K562 (cell line): ENCODE measurements around the gene SIDT2. TPM values are rescaled to one million over a fixed set of nuclear protein-coding genes. Genes with fewer than 3 reads are reported as not detected.

ENCODE experiments used
- ATAC-seq: fragments of 200-7000 bp; cut with Tn5 transposase; 3 replicates; pipeline ENCODE4 v1.9.1; 2020; ENCODE audit warnings: moderate library complexity
- BruUV-seq: library from RNA; stranded (reverse); fragments of 400-500 nt; replicated peaks from 2 replicates; lab custom pipeline; 2021; lab: Mats Ljungman, UMichigan
- CTCF ChIA-PET: fragments of 300-600 bp; formaldehyde crosslinking; extraction: SDS; loops from one replicate; lab custom pipeline; 2021; ENCODE audit warnings: low intra/inter-chr PET ratio; lab: Yijun Ruan, JAX
- POLR2A ChIA-PET: fragments of 300-600, 350-650 bp; sonication (Branson Sonifier 250); formaldehyde crosslinking; extraction: SDS; loops from one replicate; lab custom pipeline; 2021; ENCODE audit warnings: antibody characterized with exemption, inconsistent platforms; lab: Yijun Ruan, JAX
- DNase-seq, 4 experiments: peaks; one replicate each; pipeline versions ENCODE4 v3.0.0 to v3.0.0-alpha.2; 2011 to 2018; ENCODE audit warnings: low spot score in 3 of 4, mixed read lengths in 3 of 4; ENCODE audit errors: extremely low read depth in 1 of 4
- FAIRE-seq: peaks from 2 replicates; lab custom pipeline; 2011; peaks lifted over from hg19 to GRCh38; lab: Jason Lieb, UNC
- H2AFZ ChIP-seq: 2 replicates; pipeline ENCODE4 v1.6.0; 2011; ENCODE audit warnings: low read depth, low read length, control low read depth, inconsistent platforms
- H3K27ac ChIP-seq: fragments of 200-600 bp; 3 replicates; pipeline ENCODE4 v1.8.0; 2011; ENCODE audit warnings: low read depth, mild to moderate bottlenecking, control low read depth, inconsistent platforms, low read length, moderate library complexity, mixed read lengths; ENCODE audit errors: extremely low read depth
- H3K27me3 ChIP-seq, 2 experiments: fragments of 300-600 bp in 1 of 2; 2 replicates in 1 of 2; 3 replicates in 1 of 2; pipeline versions ENCODE4 v1.6.0 to v1.8.0; 2011; ENCODE audit warnings: inconsistent platforms in 2 of 2, low read length in 2 of 2, mild to moderate bottlenecking in 1 of 2, mixed read lengths in 1 of 2, moderate library complexity in 1 of 2; ENCODE audit not compliant: control insufficient read depth in 2 of 2, insufficient read depth in 2 of 2
- H3K36me3 ChIP-seq: fragments of 300-600 bp; 3 replicates; pipeline ENCODE4 v1.8.0; 2011; ENCODE audit warnings: mild to moderate bottlenecking, low read length, inconsistent platforms; ENCODE audit not compliant: control insufficient read depth, insufficient read depth
- H3K4me1 ChIP-seq, 2 experiments: fragments of 200-600 bp in 1 of 2; replicated peaks in 1 of 2; 2 replicates in 1 of 2; 3 replicates in 1 of 2; pipeline versions ENCODE4 v1.5.1 to v1.8.0; 2011; ENCODE audit warnings: inconsistent platforms in 2 of 2, low read length in 2 of 2, mild to moderate bottlenecking in 1 of 2, mixed read lengths in 1 of 2, moderate library complexity in 1 of 2; ENCODE audit not compliant: control insufficient read depth in 2 of 2, insufficient read depth in 2 of 2
- H3K4me2 ChIP-seq: 2 replicates; pipeline ENCODE4 v1.6.1; 2011; ENCODE audit warnings: low read length, control low read depth, inconsistent platforms, mixed read lengths; ENCODE audit not compliant: insufficient read depth
- H3K4me3 ChIP-seq: fragments of 200-600 bp; sonication (generic), shearing (Covaris generic); 2 replicates; pipeline ENCODE4 v1.5.1; 2016; ENCODE audit warnings: control low read depth, inconsistent platforms
- H3K79me2 ChIP-seq: fragments of 200-600 bp; 3 replicates; pipeline ENCODE4 v1.8.0; 2011; ENCODE audit warnings: low read length, inconsistent platforms; ENCODE audit not compliant: control insufficient read depth, insufficient read depth
- H3K9ac ChIP-seq, 2 experiments: 2 replicates each; pipeline versions ENCODE4 v1.6.0 to v1.6.1; 2011; ENCODE audit warnings: low read depth in 2 of 2, low read length in 2 of 2, control low read depth in 1 of 2, inconsistent platforms in 1 of 2, mild to moderate bottlenecking in 1 of 2, mixed read lengths in 1 of 2; ENCODE audit not compliant: insufficient read depth in 1 of 2
- H3K9me1 ChIP-seq: one replicate; pipeline ENCODE4 v1.6.0; 2011; ENCODE audit warnings: inconsistent platforms, mild to moderate bottlenecking, low read length, moderate library complexity; ENCODE audit not compliant: control insufficient read depth, insufficient read depth
- H3K9me3 ChIP-seq: replicated peaks from 2 replicates; pipeline ENCODE4 v1.5.1; 2011; ENCODE audit warnings: low read depth, low read length, inconsistent platforms; ENCODE audit not compliant: control insufficient read depth, insufficient read depth
- H4K20me1 ChIP-seq: replicated peaks from 2 replicates; pipeline ENCODE4 v1.6.1; 2011; ENCODE audit warnings: low read length, inconsistent platforms, mixed read lengths; ENCODE audit not compliant: control insufficient read depth, insufficient read depth
- CTBP1 ChIP-seq: fragments of 450-650 bp; IDR thresholded peaks from 2 replicates; pipeline ENCODE4 v1.6.1; 2016; ENCODE audit warnings: borderline replicate concordance
- ETS2 ChIP-seq: IDR thresholded peaks from 2 replicates; pipeline ENCODE4 v1.6.1; 2016; ENCODE audit warnings: borderline replicate concordance, missing genetic modification characterization, mild to moderate bottlenecking, moderate library complexity, missing compliant biosample characterization; ENCODE audit not compliant: poor library complexity, severe bottlenecking
- MEF2A ChIP-seq: IDR thresholded peaks from 2 replicates; pipeline ENCODE4 v1.6.1; 2011; ENCODE audit warnings: low read depth, mild to moderate bottlenecking, low read length, moderate library complexity; ENCODE audit not compliant: control insufficient read depth
- RB1 ChIP-seq: fragments of 450-650 bp; IDR thresholded peaks from 2 replicates; pipeline ENCODE4 v1.6.1; 2017; ENCODE audit warnings: low read depth, mild to moderate bottlenecking
- RBM15 ChIP-seq: fragments of 200-400 bp; formaldehyde crosslinking; IDR thresholded peaks from 2 replicates; pipeline ENCODE4 v1.6.1; 2018; ENCODE audit warnings: mild to moderate bottlenecking, low read length, moderate library complexity; ENCODE audit not compliant: insufficient read depth
- SMAD1 ChIP-seq: fragments of 150-350 bp; IDR thresholded peaks from 2 replicates; pipeline ENCODE4 v1.6.1; 2014; ENCODE audit warnings: low read length, low read depth; ENCODE audit not compliant: partially characterized antibody
- SP2 ChIP-seq: IDR thresholded peaks from 2 replicates; pipeline ENCODE4 v1.6.1; 2011; ENCODE audit warnings: mild to moderate bottlenecking, low read depth, low read length, moderate library complexity; ENCODE audit not compliant: poor library complexity, severe bottlenecking; ENCODE audit errors: extremely low read depth
- TRIM28 ChIP-seq: fragments of 450-650 bp; IDR thresholded peaks from 2 replicates; pipeline ENCODE4 v1.6.1; 2017
- XRCC5 ChIP-seq: fragments of 200-400 bp; formaldehyde crosslinking; IDR thresholded peaks from 2 replicates; pipeline ENCODE4 v1.6.1; 2017; ENCODE audit warnings: low read depth, mild to moderate bottlenecking, low read length
- ZNF77 ChIP-seq: fragments of 250-450 bp; sonication (Bioruptor Pico); IDR thresholded peaks from 2 replicates; pipeline ENCODE4 v1.5.0; 2020
- ZNF778 ChIP-seq: fragments of 450-650 bp; formaldehyde crosslinking; IDR thresholded peaks from 2 replicates; pipeline ENCODE4 v1.4.0; 2020; ENCODE audit warnings: mild to moderate bottlenecking, moderate library complexity
- ZNF830 ChIP-seq: fragments of 250-450 bp; sonication (Bioruptor Pico); IDR thresholded peaks from 2 replicates; pipeline ENCODE4 v1.5.0; 2021; ENCODE audit warnings: mild to moderate bottlenecking
- WGBS: fragments of 100-300 bp; shearing (Covaris generic); methylation state at CpG from one replicate; pipeline ENCODE4 v1.1.6; 2016; ENCODE audit warnings: low coverage, mixed read lengths; ENCODE audit not compliant: insufficient coverage; ENCODE audit errors: missing lambda C conversion rate; 5-methylcytosine and 5-hydroxymethylcytosine counted together
- in situ Hi-C: fragments of 300-500 bp; cut with MboI; formaldehyde crosslinking; loops from 4 replicates; pipeline ENCODE4 v1.15.0; 2018; ENCODE audit warnings: inconsistent platforms, mixed read lengths
- intact Hi-C: fragments of 100-400 bp; cut with micrococcal nuclease; formaldehyde crosslinking; loops from 2 replicates; pipeline ENCODE4 v1.14.2; 2022
- polyA plus RNA-seq, 8 experiments: library from polyadenylated mRNA; depleted of rRNA in 4 of 8; stranded (reverse) in 5 of 8; unstranded in 3 of 8; fragments of >200 nt; fragmentation: Nextera tagmentation in 2 of 8; fragmentation: Illumina TruSeq in 1 of 8; extraction: Ambion mirVana in 2 of 8; extraction: Trizol in 1 of 8; gene quantifications; 2 replicates each; pipeline versions ENCODE4 v1.2.1 to v1.2.3, GENCODE V29; 2011 to 2014; ENCODE audit warnings: inconsistent platforms in 1 of 8, missing spikeins in 1 of 8
- total RNA-seq, 7 experiments: library from RNA; depleted of rRNA in 6 of 7; stranded (reverse); fragments of >200 nt in 6 of 7; fragmentation: Illumina TruSeq in 2 of 7; extraction: Trizol in 2 of 7; gene quantifications; 2 replicates each; pipeline versions ENCODE4 v1.2.1 to v1.2.3, GENCODE V29; 2011 to 2021; ENCODE audit warnings: low replicate concordance in 1 of 7
- TF ChIP-seq, protein P1 (sequence below): fragments of 250-450 bp; sonication (Bioruptor Pico); IDR thresholded peaks from 2 replicates; pipeline ENCODE4 v1.5.0; 2021
- TF ChIP-seq, protein P2 (sequence below): sonication (generic); formaldehyde crosslinking; IDR thresholded peaks from 2 replicates; pipeline ENCODE4 v1.8.0; 2023; ENCODE audit warnings: mild to moderate bottlenecking, missing genetic modification reagents
- TF ChIP-seq, protein P3 (sequence below): fragments of 150-350 bp; conservative IDR thresholded peaks from 2 replicates; pipeline ENCODE4 v1.6.1; 2014; ENCODE audit warnings: low read length

The SIDT2 gene
- total and polyA plus RNA-seq, 9 of the 15 experiments (the other 6 are each of a cell fraction or from before 2014, with no cell fraction given) = 2.4 to 20.2 (median 6.5) TPM

DNA sequence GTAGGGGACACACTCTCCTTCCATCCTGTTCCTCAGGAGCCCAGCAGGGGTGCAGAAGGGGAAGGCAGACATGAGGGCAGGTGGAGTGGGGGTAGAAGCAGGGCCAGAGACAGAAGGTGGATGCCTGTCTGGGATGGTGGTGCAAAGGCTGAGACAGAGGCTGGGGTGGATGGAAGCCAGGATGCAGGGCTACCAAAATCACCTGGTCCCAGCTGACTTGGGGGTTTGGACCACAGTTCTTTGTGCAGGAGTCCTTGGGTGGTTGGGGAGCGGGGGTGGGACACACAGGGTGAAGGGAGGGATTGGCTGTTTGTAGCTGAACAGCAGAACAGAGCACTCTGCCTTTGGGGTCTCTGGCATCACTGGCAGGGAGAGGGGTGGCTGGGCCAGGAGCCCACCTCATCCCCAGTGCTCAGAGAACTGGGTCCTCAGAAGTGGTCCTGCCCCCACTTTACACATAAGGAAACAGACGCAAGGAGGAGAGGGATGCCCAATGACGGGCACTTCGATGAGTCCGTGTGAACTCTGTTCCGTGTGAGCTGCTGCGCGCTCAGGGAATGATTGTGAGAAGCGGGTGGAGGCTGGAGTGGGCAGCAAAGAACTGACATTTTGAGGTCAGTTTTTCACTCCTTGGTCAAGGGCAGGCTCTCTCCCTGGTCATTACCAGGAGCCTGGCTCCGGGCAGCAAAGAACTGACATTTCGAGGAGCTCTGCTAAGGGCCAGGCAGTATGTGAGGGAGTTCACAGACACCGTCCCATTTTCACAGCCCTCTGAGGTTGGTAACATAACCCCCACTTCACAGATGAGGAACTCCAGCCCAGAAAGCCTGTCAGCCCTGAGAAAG, 22.5 kb downstream of the SIDT2 start:
- Histone ChIP-seq H3K9me1 (no peaks in the 10 kb centered on the region), H3K9ac (no peak overlapping the region; a peak in 1 of 4 replicates), H3K27me3 (no peaks in the 10 kb centered on the region), H3K4me2 (no peak overlapping the region), H3K27ac (no peak overlapping the region), H3K4me1 (peaks cover 0 to 24% of the 10 kb centered on the region in 2 experiments; a peak in 3 of 5 replicates), H3K36me3 (peaks cover 13% of the 10 kb centered on the region; the same call in 2 of the 3 replicates), H3K9me3 (no peaks in the 10 kb centered on the region), H3K79me2 (no peaks in the 10 kb centered on the region), H3K4me3 (no peak overlapping the region), H4K20me1 (no peaks in the 10 kb centered on the region; the same call in 1 of the 2 replicates), H2AFZ (no peak overlapping the region)
- in situ Hi-C loops = no loop called here
- FAIRE-seq (no peak), ATAC-seq (no peak), DNase-seq (no peak)
- intact Hi-C loops = no loop called here
- WGBS = 75% methylated on average over 12 of the region's 12 CpGs
- BruUV-seq = no TSS peak
- ChIA-PET CTCF (no interaction called here), POLR2A (interaction anchor here (0.6 kb wide), 1 partner anchor 10 kb away, joined by 3 read pairs; no protein-coding TSS in a partner anchor)
- TF ChIP-seq TRIM28 = no peak
- no peak for TF ChIP-seq ZNF77 (CRISPR knock-in tag)
- TF ChIP-seq MEF2A = no peak
- TF ChIP-seq SP2 = no peak
- TF ChIP-seq ZNF830 (CRISPR knock-in tag) = no peak
- TF ChIP-seq, protein P1, sequence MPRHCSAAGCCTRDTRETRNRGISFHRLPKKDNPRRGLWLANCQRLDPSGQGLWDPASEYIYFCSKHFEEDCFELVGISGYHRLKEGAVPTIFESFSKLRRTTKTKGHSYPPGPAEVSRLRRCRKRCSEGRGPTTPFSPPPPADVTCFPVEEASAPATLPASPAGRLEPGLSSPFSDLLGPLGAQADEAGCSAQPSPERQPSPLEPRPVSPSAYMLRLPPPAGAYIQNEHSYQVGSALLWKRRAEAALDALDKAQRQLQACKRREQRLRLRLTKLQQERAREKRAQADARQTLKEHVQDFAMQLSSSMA (CRISPR knock-in tag) = no peak
- TF ChIP-seq CTBP1 = no peak
- TF ChIP-seq ZNF778 = no peak
- TF ChIP-seq SMAD1 = no peak
- TF ChIP-seq RB1 = no peak
- TF ChIP-seq, protein P2, sequence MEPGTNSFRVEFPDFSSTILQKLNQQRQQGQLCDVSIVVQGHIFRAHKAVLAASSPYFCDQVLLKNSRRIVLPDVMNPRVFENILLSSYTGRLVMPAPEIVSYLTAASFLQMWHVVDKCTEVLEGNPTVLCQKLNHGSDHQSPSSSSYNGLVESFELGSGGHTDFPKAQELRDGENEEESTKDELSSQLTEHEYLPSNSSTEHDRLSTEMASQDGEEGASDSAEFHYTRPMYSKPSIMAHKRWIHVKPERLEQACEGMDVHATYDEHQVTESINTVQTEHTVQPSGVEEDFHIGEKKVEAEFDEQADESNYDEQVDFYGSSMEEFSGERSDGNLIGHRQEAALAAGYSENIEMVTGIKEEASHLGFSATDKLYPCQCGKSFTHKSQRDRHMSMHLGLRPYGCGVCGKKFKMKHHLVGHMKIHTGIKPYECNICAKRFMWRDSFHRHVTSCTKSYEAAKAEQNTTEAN (CRISPR knock-in tag) = no peak
- no peak for TF ChIP-seq XRCC5
- TF ChIP-seq, protein P3, sequence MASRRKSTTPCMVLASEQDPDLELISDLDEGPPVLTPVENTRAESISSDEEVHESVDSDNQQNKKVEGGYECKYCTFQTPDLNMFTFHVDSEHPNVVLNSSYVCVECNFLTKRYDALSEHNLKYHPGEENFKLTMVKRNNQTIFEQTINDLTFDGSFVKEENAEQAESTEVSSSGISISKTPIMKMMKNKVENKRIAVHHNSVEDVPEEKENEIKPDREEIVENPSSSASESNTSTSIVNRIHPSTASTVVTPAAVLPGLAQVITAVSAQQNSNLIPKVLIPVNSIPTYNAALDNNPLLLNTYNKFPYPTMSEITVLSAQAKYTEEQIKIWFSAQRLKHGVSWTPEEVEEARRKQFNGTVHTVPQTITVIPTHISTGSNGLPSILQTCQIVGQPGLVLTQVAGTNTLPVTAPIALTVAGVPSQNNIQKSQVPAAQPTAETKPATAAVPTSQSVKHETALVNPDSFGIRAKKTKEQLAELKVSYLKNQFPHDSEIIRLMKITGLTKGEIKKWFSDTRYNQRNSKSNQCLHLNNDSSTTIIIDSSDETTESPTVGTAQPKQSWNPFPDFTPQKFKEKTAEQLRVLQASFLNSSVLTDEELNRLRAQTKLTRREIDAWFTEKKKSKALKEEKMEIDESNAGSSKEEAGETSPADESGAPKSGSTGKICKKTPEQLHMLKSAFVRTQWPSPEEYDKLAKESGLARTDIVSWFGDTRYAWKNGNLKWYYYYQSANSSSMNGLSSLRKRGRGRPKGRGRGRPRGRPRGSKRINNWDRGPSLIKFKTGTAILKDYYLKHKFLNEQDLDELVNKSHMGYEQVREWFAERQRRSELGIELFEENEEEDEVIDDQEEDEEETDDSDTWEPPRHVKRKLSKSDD = no peak
- no peak for TF ChIP-seq ETS2 (tag)
- no peak for TF ChIP-seq RBM15
- TF ChIP-seq, all 486 proteins: peak for 0
